Colonic mucosa (tissue), 4 donors: Measurements from ENCODE around the gene LRP1B. TPM values are rescaled to one million over a fixed set of nuclear protein-coding genes. Genes with fewer than 3 reads are reported as not detected.
"Not testable (repeated sequence)": the region's sequence is repeated elsewhere in the genome, so short reads cannot be mapped to it uniquely, and the experiment has no call there.

Experiments used
- DNase-seq: peaks from one replicate; pipeline ENCODE4 v3.0.0-alpha.2; 2020
- H3K27ac ChIP-seq: fragments of 200-600 bp; one replicate; pipeline ENCODE4 v1.8.0; 2021
- H3K27me3 ChIP-seq: fragments of 200-600 bp; one replicate; pipeline ENCODE4 v1.8.0; 2021
- H3K36me3 ChIP-seq: fragments of 200-600 bp; one replicate; pipeline ENCODE4 v1.8.0; 2021
- H3K4me1 ChIP-seq: fragments of 200-600 bp; one replicate; pipeline ENCODE4 v1.8.0; 2021; ENCODE audit warnings: mild to moderate bottlenecking
- H3K4me3 ChIP-seq: fragments of 200-600 bp; one replicate; pipeline ENCODE4 v1.8.0; 2021
- H3K9ac ChIP-seq, 2 donors: one replicate each; pipeline ENCODE4 v1.7.0; 2013; ENCODE audit warnings: control low read depth in 2 of 2, low read depth in 2 of 2, low read length in 2 of 2
- H3K9me3 ChIP-seq: fragments of 200-600 bp; one replicate; pipeline ENCODE4 v1.8.0; 2021
- CTCF ChIP-seq: fragments of 200-600 bp; IDR thresholded peaks from one replicate; pipeline ENCODE4 v1.8.0; 2022; ENCODE audit warnings: antibody characterized with exemption, mild to moderate bottlenecking
- intact Hi-C: fragments of 100-400 bp; cut with DNase I; formaldehyde crosslinking; loops from one replicate; pipeline ENCODE4 v1.14.1; 2022
- total RNA-seq, 2 donors: library from RNA; stranded (reverse); fragmentation: NEBNext Ultra II Directional in 1 of 2; extraction: Animal tissue kit (Norgen Biotek cat#: 25700) in 1 of 2; gene quantifications; one replicate each; pipeline ENCODE4 v1.2.1, GENCODE V29; 2021
- donor health status: healthy.
- donor health status: DM: no; HTN: no; CAD: no.
- donor health status: DM: no; HTN: no; CAD: no.

The LRP1B gene
- total RNA-seq, 2 donors from 2014 or later = 0.10 to 0.19 TPM

- TF ChIP-seq CTCF = no peak
- H3K4me1 ChIP-seq = no peaks in the 10 kb centered on the region
- DNase-seq = no peak
- intact Hi-C loops = no loop called here
- no peak overlapping the region for H3K4me3 ChIP-seq
- H3K36me3 ChIP-seq = no peaks in the 10 kb centered on the region
- H3K9me3 ChIP-seq = no peaks in the 10 kb centered on the region
- H3K27me3 ChIP-seq = no peaks in the 10 kb centered on the region
- H3K27ac ChIP-seq = no peak overlapping the region
- H3K9ac ChIP-seq = no peak overlapping the region
Measured at GRCh38 chr2:140555701-140556100, 1575.1 kb downstream of the LRP1B start.

- no peak overlapping the region for H3K9ac ChIP-seq
- no peaks in the 10 kb centered on the region for H3K27me3 ChIP-seq
- DNase-seq = no peak
- H3K4me1 ChIP-seq = no peaks in the 10 kb centered on the region
- intact Hi-C loops = no loop called here
- no peaks in the 10 kb centered on the region for H3K9me3 ChIP-seq
- H3K4me3 ChIP-seq = no peak overlapping the region
- H3K36me3 ChIP-seq = no peaks in the 10 kb centered on the region
- H3K27ac ChIP-seq = no peak overlapping the region
- TF ChIP-seq CTCF = no peak
Measured at GRCh38 chr2:140552634-140553033, 1578.2 kb downstream of the LRP1B start.

GRCh38 chr2:140551287-140551686 is 1579.5 kb downstream of the LRP1B start:
- Histone ChIP-seq H3K4me3 (no peak overlapping the region), H3K27me3 (no peaks in the 10 kb centered on the region), H3K9me3 (no peaks in the 10 kb centered on the region), H3K36me3 (no peaks in the 10 kb centered on the region), H3K4me1 (no peaks in the 10 kb centered on the region), H3K9ac (no peak overlapping the region), H3K27ac (no peak overlapping the region)
- no peak for DNase-seq
- no peak for TF ChIP-seq CTCF
- intact Hi-C loops = no loop called here

- no peak overlapping the region for H3K4me3 ChIP-seq
- H3K27me3 ChIP-seq = no peaks in the 10 kb centered on the region
- DNase-seq = no peak
- TF ChIP-seq CTCF = no peak
- intact Hi-C loops = no loop called here
- H3K9me3 ChIP-seq = no peaks in the 10 kb centered on the region
- H3K4me1 ChIP-seq = no peaks in the 10 kb centered on the region
- H3K27ac ChIP-seq = no peak overlapping the region
- no peak overlapping the region for H3K9ac ChIP-seq
- H3K36me3 ChIP-seq = no peaks in the 10 kb centered on the region
Measured at GRCh38 chr2:140550821-140551220, 1580.0 kb downstream of the LRP1B start.

GRCh38 chr2:140544769-140545168 is 1586.0 kb downstream of the LRP1B start:
- H3K9ac ChIP-seq, intact Hi-C loops, H3K36me3 ChIP-seq, H3K4me3 ChIP-seq, H3K4me1 ChIP-seq, H3K27me3 ChIP-seq, DNase-seq, H3K9me3 ChIP-seq, H3K27ac ChIP-seq: not testable (repeated sequence)

- Histone ChIP-seq H3K4me3 (no peak overlapping the region), H3K9ac (no peak overlapping the region), H3K27ac (no peak overlapping the region), H3K27me3 (no peaks in the 10 kb centered on the region), H3K36me3 (no peaks in the 10 kb centered on the region), H3K4me1 (no peaks in the 10 kb centered on the region), H3K9me3 (no peaks in the 10 kb centered on the region)
- no peak for DNase-seq
- intact Hi-C loops = no loop called here
- no peak for TF ChIP-seq CTCF
Measured at GRCh38 chr2:140542627-140543026, 1588.2 kb downstream of the LRP1B start.
